Measurements from ENCODE around the gene SDK1. TPM values are rescaled to one million over a fixed set of nuclear protein-coding genes. Genes with fewer than 3 reads are reported as not detected.

Gene SDK1
- total and polyA plus RNA-seq, 2 donors (not counting 3 experiments of a cell fraction or from before 2014, with no cell fraction given), result 1.6 to 3.9 TPM

DNA sequence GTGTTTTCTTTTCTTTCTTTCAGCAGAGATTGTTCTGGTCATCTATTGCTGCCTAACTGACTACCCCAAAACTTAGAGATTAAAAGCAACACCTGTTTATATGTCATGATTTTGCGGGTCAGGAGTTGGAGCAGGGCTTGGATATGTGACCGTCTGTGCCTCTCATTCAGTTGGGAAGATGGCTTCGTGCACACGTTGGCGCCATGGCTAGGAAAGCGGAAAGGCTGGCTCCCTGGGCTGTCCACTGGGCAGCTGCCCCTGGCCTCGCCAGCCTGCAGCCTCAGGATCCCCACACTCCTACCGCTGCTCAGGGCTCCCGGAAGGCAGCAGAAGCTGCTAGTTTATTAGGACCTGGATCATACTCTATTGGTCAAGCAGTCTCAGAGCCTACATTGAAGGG lies 742.9 kb downstream of the SDK1 start:
- no peak for DNase-seq (ENCODE audit: low read depth, low spot score)
- TF ChIP-seq FOS (IDR thresholded peaks at IDR 0.05; ENCODE audit: borderline replicate concordance, insufficient read depth, low read length), result no peak
- no peak for TF ChIP-seq JUN (IDR thresholded peaks at IDR 0.05; ENCODE audit: borderline replicate concordance, insufficient read depth, insufficient read length, low read depth)
- BruUV-seq (replicated peaks), result no TSS peak

DNA sequence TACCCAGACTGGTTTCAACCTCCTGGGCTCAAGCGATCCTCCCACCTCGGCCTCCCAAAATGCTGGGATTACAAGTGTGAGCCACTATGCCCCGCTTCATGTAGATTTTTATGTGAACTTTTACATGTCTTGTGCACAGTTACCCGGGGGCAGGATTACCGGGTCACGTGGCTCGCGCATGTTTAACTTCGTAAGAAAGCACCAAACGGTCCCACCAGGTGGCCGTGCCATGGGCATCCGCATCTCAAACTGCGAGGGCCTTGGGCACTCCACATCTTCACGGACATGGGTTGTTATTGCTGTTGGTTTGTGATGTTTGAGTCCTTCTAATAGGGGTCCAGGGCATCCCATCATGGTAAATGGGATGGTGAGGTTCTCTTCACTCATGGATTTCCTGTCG lies 744.4 kb downstream of the SDK1 start:
- no peak overlapping the region for H3K4me2 ChIP-seq (ENCODE audit: insufficient read depth, low read length)
- H3K9me1 ChIP-seq (replicated peaks; ENCODE audit: control insufficient read depth, extremely low read depth, insufficient read depth, low read length), result no peaks in the 10 kb centered on the region
- dilution Hi-C loops (cut with MboI; ENCODE audit: extremely low pct_ligation_motif_present, low sequenced_read_pairs) (no loop called here), intact Hi-C loops (cut with micrococcal nuclease) (no loop called here)
- TF ChIP-seq MYC (IDR thresholded peaks at IDR 0.05; ENCODE audit: low read depth, low read length), result no peak
- no peak for TF ChIP-seq GATA2 (IDR thresholded peaks at IDR 0.05; ENCODE audit: insufficient read depth, insufficient read length, low read depth, low read length)
- TF ChIP-seq POLR2AphosphoS5 (IDR thresholded peaks at IDR 0.05; ENCODE audit: insufficient read depth, low read depth, low read length), result no peak
- no peak for TF ChIP-seq FOS (IDR thresholded peaks at IDR 0.05; ENCODE audit: borderline replicate concordance, insufficient read depth, low read length)
- TF ChIP-seq, protein P1, sequence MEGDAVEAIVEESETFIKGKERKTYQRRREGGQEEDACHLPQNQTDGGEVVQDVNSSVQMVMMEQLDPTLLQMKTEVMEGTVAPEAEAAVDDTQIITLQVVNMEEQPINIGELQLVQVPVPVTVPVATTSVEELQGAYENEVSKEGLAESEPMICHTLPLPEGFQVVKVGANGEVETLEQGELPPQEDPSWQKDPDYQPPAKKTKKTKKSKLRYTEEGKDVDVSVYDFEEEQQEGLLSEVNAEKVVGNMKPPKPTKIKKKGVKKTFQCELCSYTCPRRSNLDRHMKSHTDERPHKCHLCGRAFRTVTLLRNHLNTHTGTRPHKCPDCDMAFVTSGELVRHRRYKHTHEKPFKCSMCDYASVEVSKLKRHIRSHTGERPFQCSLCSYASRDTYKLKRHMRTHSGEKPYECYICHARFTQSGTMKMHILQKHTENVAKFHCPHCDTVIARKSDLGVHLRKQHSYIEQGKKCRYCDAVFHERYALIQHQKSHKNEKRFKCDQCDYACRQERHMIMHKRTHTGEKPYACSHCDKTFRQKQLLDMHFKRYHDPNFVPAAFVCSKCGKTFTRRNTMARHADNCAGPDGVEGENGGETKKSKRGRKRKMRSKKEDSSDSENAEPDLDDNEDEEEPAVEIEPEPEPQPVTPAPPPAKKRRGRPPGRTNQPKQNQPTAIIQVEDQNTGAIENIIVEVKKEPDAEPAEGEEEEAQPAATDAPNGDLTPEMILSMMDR (IDR thresholded peaks at IDR 0.05; ENCODE audit: extremely low read depth in 1 of 2, insufficient read depth in 1 of 2, low read depth in 1 of 2, low read length in 2 of 2), result no peak
- TF ChIP-seq JUN (IDR thresholded peaks at IDR 0.05; ENCODE audit: borderline replicate concordance, insufficient read depth, insufficient read length, low read depth), result no peak
- TF ChIP-seq EZH2 (IDR thresholded peaks at IDR 0.05; ENCODE audit: borderline replicate concordance, low read depth, low read length, severe bottlenecking), result no peak
- TF ChIP-seq POLR2A (IDR thresholded peaks at IDR 0.05; ENCODE audit: low read depth, low read length), result no peak
- TF ChIP-seq, protein P2, sequence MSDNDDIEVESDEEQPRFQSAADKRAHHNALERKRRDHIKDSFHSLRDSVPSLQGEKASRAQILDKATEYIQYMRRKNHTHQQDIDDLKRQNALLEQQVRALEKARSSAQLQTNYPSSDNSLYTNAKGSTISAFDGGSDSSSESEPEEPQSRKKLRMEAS (IDR thresholded peaks at IDR 0.05; ENCODE audit: insufficient read depth, insufficient read length), result no peak
- no peaks in the 10 kb centered on the region for H3K4me1 ChIP-seq (ENCODE audit: control insufficient read depth, extremely low read depth, insufficient read depth, low read length)
- H3K4me3 ChIP-seq (replicated peaks in 1 of 3; ENCODE audit: insufficient read depth in 1 of 3, low read depth in 1 of 3, low read length in 3 of 3), result no peak overlapping the region
- no peak for DNase-seq (ENCODE audit: low read depth, low spot score)
- H4K20me1 ChIP-seq (replicated peaks; ENCODE audit: control insufficient read depth, extremely low read depth, insufficient read depth, low read length), result no peaks in the 10 kb centered on the region
- H2AFZ ChIP-seq (ENCODE audit: low read depth, low read length), result no peak overlapping the region
- H3K9ac ChIP-seq (replicated peaks; ENCODE audit: extremely low read depth, insufficient read depth, low read length), result no peak overlapping the region
- no peak for FAIRE-seq
- H3K79me2 ChIP-seq (ENCODE audit: control insufficient read depth, insufficient read depth, low read length), result no peaks in the 10 kb centered on the region
- BruUV-seq (replicated peaks), result no TSS peak
- ChIA-PET POLR2A (no interaction called here), CTCF (no interaction called here)
- no peaks in the 10 kb centered on the region for H3K36me3 ChIP-seq (ENCODE audit: control insufficient read depth in 2 of 2, extremely low read depth in 1 of 2, insufficient read depth in 2 of 2, low read length in 2 of 2)
- H3K27me3 ChIP-seq (ENCODE audit: control insufficient read depth in 2 of 2, insufficient read depth in 2 of 2, low read length in 2 of 2), result no peaks in the 10 kb centered on the region
- H3K9me3 ChIP-seq (replicated peaks; ENCODE audit: control insufficient read depth, insufficient read depth, low read length), result no peaks in the 10 kb centered on the region
- no peak overlapping the region for H3K27ac ChIP-seq (ENCODE audit: insufficient read depth, low read depth, low read length)

More for the DNA sequence above, 742.9 kb downstream of the SDK1 start:
- no peaks in the 10 kb centered on the region for H3K36me3 ChIP-seq (ENCODE audit: control insufficient read depth in 2 of 2, extremely low read depth in 1 of 2, insufficient read depth in 2 of 2, low read length in 2 of 2)
- ChIA-PET POLR2A (no interaction called here), CTCF (no interaction called here)
- no peak overlapping the region for H2AFZ ChIP-seq (ENCODE audit: low read depth, low read length)
- H3K9me1 ChIP-seq (replicated peaks; ENCODE audit: control insufficient read depth, extremely low read depth, insufficient read depth, low read length), result no peaks in the 10 kb centered on the region
- no peak overlapping the region for H3K4me3 ChIP-seq (replicated peaks in 1 of 3; ENCODE audit: insufficient read depth in 1 of 3, low read depth in 1 of 3, low read length in 3 of 3)
- H3K9me3 ChIP-seq (replicated peaks; ENCODE audit: control insufficient read depth, insufficient read depth, low read length), result no peaks in the 10 kb centered on the region
- no peaks in the 10 kb centered on the region for H3K27me3 ChIP-seq (ENCODE audit: control insufficient read depth in 2 of 2, insufficient read depth in 2 of 2, low read length in 2 of 2)
- no peak for FAIRE-seq
- intact Hi-C loops (cut with micrococcal nuclease) (no loop called here), dilution Hi-C loops (cut with MboI; ENCODE audit: extremely low pct_ligation_motif_present, low sequenced_read_pairs) (no loop called here)
- no peak overlapping the region for H3K9ac ChIP-seq (replicated peaks; ENCODE audit: extremely low read depth, insufficient read depth, low read length)
- H4K20me1 ChIP-seq (replicated peaks; ENCODE audit: control insufficient read depth, extremely low read depth, insufficient read depth, low read length), result no peaks in the 10 kb centered on the region
- H3K4me1 ChIP-seq (ENCODE audit: control insufficient read depth, extremely low read depth, insufficient read depth, low read length), result no peaks in the 10 kb centered on the region
- H3K27ac ChIP-seq (ENCODE audit: insufficient read depth, low read depth, low read length), result no peak overlapping the region
- H3K4me2 ChIP-seq (ENCODE audit: insufficient read depth, low read length), result no peak overlapping the region
- no peaks in the 10 kb centered on the region for H3K79me2 ChIP-seq (ENCODE audit: control insufficient read depth, insufficient read depth, low read length)

Measured in endothelial cell of umbilical vein (primary cell).